OCI-LY7 (cell line): ENCODE measurements around the gene MRPL2.

Experiments
- CTCF ChIP-seq: fragments of 200-600 bp; sonication (generic); conservative IDR thresholded peaks from 2 replicates; pipeline ENCODE4 v1.5.1; 2014; ENCODE audit warnings: mild to moderate bottlenecking, antibody characterized with exemption, low read length, moderate library complexity, mixed read lengths
- EZH2phosphoT487 ChIP-seq: fragments of 200-600 bp; sonication (generic); IDR thresholded peaks from 2 replicates; pipeline ENCODE4 v1.6.1; 2018; ENCODE audit warnings: low read depth, borderline replicate concordance, mild to moderate bottlenecking, mixed run types, antibody characterized with exemption, low read length, moderate library complexity, mixed read lengths

- no peak for TF ChIP-seq CTCF
- TF ChIP-seq EZH2phosphoT487 = no peak
Measured at GRCh38 chr6:43086022-43086658, 26.9 kb upstream of the MRPL2 start.
